ENCODE results near the gene DNAJC5. TPM values are rescaled to one million over a fixed set of nuclear protein-coding genes. Genes with fewer than 3 reads are reported as not detected.

Gene DNAJC5
- total and polyA plus RNA-seq, 2 donors = 23.3 to 26.1 TPM

GRCh38 chr20:63952210-63952535 lies 57.2 kb downstream of the DNAJC5 start:
- DNase-seq (ENCODE audit: low read depth in 6 of 9, low spot score in 9 of 9) = no peak
- Histone ChIP-seq H3K36me3 (ENCODE audit: control insufficient read depth in 2 of 2, insufficient read depth in 2 of 2, low read length in 1 of 2) (peaks cover 5 to 8% of the 10 kb centered on the region in 2 donors), H3K27me3 (ENCODE audit: control insufficient read depth in 2 of 2, insufficient read depth in 1 of 2, low read length in 1 of 2) (no peaks in the 10 kb centered on the region), H3K27ac (ENCODE audit: low read depth in 1 of 2, low read length in 1 of 2) (no peak overlapping the region), H3K4me1 (ENCODE audit: control insufficient read depth in 2 of 2, insufficient read depth in 2 of 2, low read length in 2 of 2) (peaks cover 35 to 57% of the 10 kb centered on the region in 2 donors), H3K4me3 (ENCODE audit: low read length in 2 of 2) (no peak overlapping the region), H3K9me3 (ENCODE audit: control insufficient read depth in 2 of 2, insufficient read depth in 1 of 2, low read length in 1 of 2) (peaks cover 0 to 6% of the 10 kb centered on the region in 2 donors)
- 94% methylated on average over 15 of the region's 15 CpGs for WGBS

GRCh38 chr20:63952769-63953168 lies 57.8 kb downstream of the DNAJC5 start:
- Histone ChIP-seq H3K36me3 (ENCODE audit: control insufficient read depth in 2 of 2, insufficient read depth in 2 of 2, low read length in 1 of 2) (peaks cover 5 to 8% of the 10 kb centered on the region in 2 donors), H3K4me1 (ENCODE audit: control insufficient read depth in 2 of 2, insufficient read depth in 2 of 2, low read length in 2 of 2) (peaks cover 33 to 56% of the 10 kb centered on the region in 2 donors), H3K27ac (ENCODE audit: low read depth in 1 of 2, low read length in 1 of 2) (no peak overlapping the region), H3K9me3 (ENCODE audit: control insufficient read depth in 2 of 2, insufficient read depth in 1 of 2, low read length in 1 of 2) (peaks cover 0 to 6% of the 10 kb centered on the region in 2 donors), H3K4me3 (ENCODE audit: low read length in 2 of 2) (no peak overlapping the region), H3K27me3 (ENCODE audit: control insufficient read depth in 2 of 2, insufficient read depth in 1 of 2, low read length in 1 of 2) (no peaks in the 10 kb centered on the region)
- DNase-seq (ENCODE audit: low read depth in 6 of 9, low spot score in 9 of 9) = no peak
- WGBS = 96% methylated on average over 14 of the region's 14 CpGs

- H3K4me3 ChIP-seq (ENCODE audit: low read length in 2 of 2) = no peak overlapping the region
- H3K9me3 ChIP-seq (ENCODE audit: control insufficient read depth in 2 of 2, insufficient read depth in 1 of 2, low read length in 1 of 2) = peaks cover 0 to 6% of the 10 kb centered on the region in 2 donors
- H3K27me3 ChIP-seq (ENCODE audit: control insufficient read depth in 2 of 2, insufficient read depth in 1 of 2, low read length in 1 of 2) = no peaks in the 10 kb centered on the region
- DNase-seq (ENCODE audit: low read depth in 6 of 9, low spot score in 9 of 9) = no peak
- 95% methylated on average over 13 of the region's 13 CpGs for WGBS
- peaks cover 25 to 45% of the 10 kb centered on the region in 2 donors for H3K4me1 ChIP-seq (ENCODE audit: control insufficient read depth in 2 of 2, insufficient read depth in 2 of 2, low read length in 2 of 2)
- H3K36me3 ChIP-seq (ENCODE audit: control insufficient read depth in 2 of 2, insufficient read depth in 2 of 2, low read length in 1 of 2) = peaks cover 6 to 11% of the 10 kb centered on the region in 2 donors
- H3K27ac ChIP-seq (ENCODE audit: low read depth in 1 of 2, low read length in 1 of 2) = no peak overlapping the region
Observed at GRCh38 chr20:63953764-63954429, 59.0 kb downstream of the DNAJC5 start.

DNA sequence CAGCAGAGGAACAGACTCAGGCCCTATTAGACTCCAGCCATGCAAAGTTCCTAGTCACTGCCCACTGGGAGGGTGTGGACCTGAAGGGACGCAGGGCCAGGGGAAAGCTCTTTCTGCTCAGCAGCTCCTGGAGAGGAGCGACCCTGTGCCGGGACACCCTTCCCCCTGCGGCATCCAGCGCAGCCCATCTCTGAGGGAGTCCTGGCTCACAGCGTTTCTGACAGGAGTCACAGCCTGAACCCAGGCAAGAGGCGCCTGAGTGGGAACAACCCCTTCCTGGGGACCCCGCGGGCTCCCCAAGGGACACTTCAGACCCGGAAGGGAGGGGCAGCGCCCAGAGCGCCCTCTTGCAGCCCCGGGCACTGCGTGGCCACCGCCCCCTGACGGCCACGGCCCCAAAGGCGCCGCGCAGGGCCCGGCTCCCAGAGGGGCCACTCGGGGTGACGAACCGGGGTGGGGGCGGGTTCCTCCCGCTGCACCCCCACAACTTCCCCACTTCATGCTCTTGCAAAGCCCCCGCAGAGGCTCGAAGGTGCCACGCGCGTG lies 60.4 kb downstream of the DNAJC5 start:
- WGBS = 4% methylated on average over 31 of the region's 31 CpGs
- H3K9me3 ChIP-seq (ENCODE audit: control insufficient read depth in 2 of 2, insufficient read depth in 1 of 2, low read length in 1 of 2) = no peaks in the 10 kb centered on the region
- H3K27me3 ChIP-seq (ENCODE audit: control insufficient read depth in 2 of 2, insufficient read depth in 1 of 2, low read length in 1 of 2) = no peaks in the 10 kb centered on the region
- H3K36me3 ChIP-seq (ENCODE audit: control insufficient read depth in 2 of 2, insufficient read depth in 2 of 2, low read length in 1 of 2) = peaks cover 18 to 25% of the 10 kb centered on the region in 2 donors
- peak overlapping the region; percentile 77 to 97 for H3K4me3 ChIP-seq (ENCODE audit: low read length in 2 of 2)
- peak in 1 of 9 donors; percentile 46 for DNase-seq (ENCODE audit: low read depth in 6 of 9, low spot score in 9 of 9)
- peaks cover 18 to 30% of the 10 kb centered on the region in 2 donors for H3K4me1 ChIP-seq (ENCODE audit: control insufficient read depth in 2 of 2, insufficient read depth in 2 of 2, low read length in 2 of 2)
- H3K27ac ChIP-seq (ENCODE audit: low read depth in 1 of 2, low read length in 1 of 2) = peak overlapping the region in 1 of 2 donors; percentile 26

DNA sequence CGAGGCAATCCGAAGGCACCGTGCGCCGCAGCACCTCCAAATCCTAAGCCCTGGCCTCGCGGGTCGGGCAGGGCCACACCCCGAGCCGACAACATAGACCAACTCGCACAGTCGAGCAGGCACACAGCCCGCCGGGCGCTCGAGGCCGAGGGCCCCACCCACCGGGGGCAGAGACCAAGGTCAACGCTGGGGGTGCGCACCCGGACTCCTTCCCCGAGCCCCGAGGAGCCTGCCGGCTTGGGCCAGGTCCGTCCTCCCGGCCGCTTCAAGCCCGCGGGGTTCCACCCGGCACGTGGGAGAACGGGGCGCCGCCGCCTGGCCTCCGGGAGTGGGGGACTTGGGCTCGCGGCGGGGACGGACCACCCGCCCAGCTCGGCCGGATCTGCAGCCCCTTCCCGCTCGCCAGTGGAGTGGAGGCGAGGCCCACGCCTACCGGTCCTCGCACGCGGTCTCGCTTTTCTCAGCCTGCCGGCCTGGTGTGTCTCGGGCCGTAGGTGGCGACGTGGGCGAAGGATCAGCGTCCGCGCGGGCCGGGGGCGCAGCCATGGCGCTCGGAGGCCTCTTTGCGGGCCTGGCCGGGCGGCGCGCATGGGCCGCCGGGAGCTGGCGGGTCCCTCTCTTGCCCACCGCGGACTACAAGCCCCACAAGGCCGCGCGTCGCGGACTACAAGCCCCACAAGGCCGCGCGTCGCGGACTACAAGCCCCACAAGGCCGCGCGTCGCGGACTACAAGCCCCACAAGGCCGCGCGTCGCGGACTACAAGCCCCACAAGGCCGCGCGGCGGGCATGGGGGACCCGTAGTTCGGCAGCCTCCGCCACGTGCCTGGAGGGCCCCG lies 61.1 kb downstream of the DNAJC5 start, which contains the start of gene UCKL1:
Gene UCKL1 (minus strand): TSS at position 590 of the 837 bp plus-strand sequence. CDS start 44 bp downstream, at position 546.
- Histone ChIP-seq H3K27me3 (ENCODE audit: control insufficient read depth in 2 of 2, insufficient read depth in 1 of 2, low read length in 1 of 2) (no peaks in the 10 kb centered on the region), H3K4me3 (ENCODE audit: low read length in 2 of 2) (peak within 1 kb of the TSS; percentile 77 to 97), H3K9me3 (ENCODE audit: control insufficient read depth in 2 of 2, insufficient read depth in 1 of 2, low read length in 1 of 2) (no peaks in the 10 kb centered on the region), H3K27ac (ENCODE audit: low read depth in 1 of 2, low read length in 1 of 2) (peak within 1 kb of the TSS; percentile 37 to 64), H3K4me1 (ENCODE audit: control insufficient read depth in 2 of 2, insufficient read depth in 2 of 2, low read length in 2 of 2) (peaks cover 18 to 29% of the 10 kb centered on the region in 2 donors), H3K36me3 (ENCODE audit: control insufficient read depth in 2 of 2, insufficient read depth in 2 of 2, low read length in 1 of 2) (peaks cover 20 to 27% of the 10 kb centered on the region in 2 donors)
- peak in 8 of 9 donors; percentile 62 to 94 (median 82) for DNase-seq (ENCODE audit: low read depth in 6 of 9, low spot score in 9 of 9)
- under 1% methylated on average over 105 of the region's 105 CpGs for WGBS

DNA sequence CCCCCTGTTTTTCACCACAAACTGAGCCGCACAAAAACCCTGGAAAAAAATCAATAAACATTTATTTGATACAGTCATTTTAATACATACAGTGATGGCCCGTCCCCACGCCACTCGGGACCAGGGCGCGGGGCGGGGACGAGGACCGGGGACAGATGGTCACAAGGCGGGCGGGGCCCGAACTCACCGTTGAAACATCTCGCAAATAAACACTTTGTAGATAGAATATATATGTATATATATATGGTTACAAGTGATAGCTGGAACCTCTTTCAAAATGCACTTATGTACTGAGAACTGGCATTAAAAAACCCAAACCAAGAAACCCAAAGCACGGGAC lies 61.7 kb downstream of the DNAJC5 start:
- no peaks in the 10 kb centered on the region for H3K27me3 ChIP-seq (ENCODE audit: control insufficient read depth in 2 of 2, insufficient read depth in 1 of 2, low read length in 1 of 2)
- DNase-seq (ENCODE audit: low read depth in 6 of 9, low spot score in 9 of 9) = no peak
- peaks cover 26 to 33% of the 10 kb centered on the region in 2 donors for H3K36me3 ChIP-seq (ENCODE audit: control insufficient read depth in 2 of 2, insufficient read depth in 2 of 2, low read length in 1 of 2)
- H3K4me3 ChIP-seq (ENCODE audit: low read length in 2 of 2) = peak overlapping the region; percentile 47 to 53
- H3K27ac ChIP-seq (ENCODE audit: low read depth in 1 of 2, low read length in 1 of 2) = peak overlapping the region; percentile 36 to 42
- under 1% methylated on average over 15 of the region's 15 CpGs for WGBS
- H3K9me3 ChIP-seq (ENCODE audit: control insufficient read depth in 2 of 2, insufficient read depth in 1 of 2, low read length in 1 of 2) = no peaks in the 10 kb centered on the region
- H3K4me1 ChIP-seq (ENCODE audit: control insufficient read depth in 2 of 2, insufficient read depth in 2 of 2, low read length in 2 of 2) = peaks cover 18 to 29% of the 10 kb centered on the region in 2 donors

DNA sequence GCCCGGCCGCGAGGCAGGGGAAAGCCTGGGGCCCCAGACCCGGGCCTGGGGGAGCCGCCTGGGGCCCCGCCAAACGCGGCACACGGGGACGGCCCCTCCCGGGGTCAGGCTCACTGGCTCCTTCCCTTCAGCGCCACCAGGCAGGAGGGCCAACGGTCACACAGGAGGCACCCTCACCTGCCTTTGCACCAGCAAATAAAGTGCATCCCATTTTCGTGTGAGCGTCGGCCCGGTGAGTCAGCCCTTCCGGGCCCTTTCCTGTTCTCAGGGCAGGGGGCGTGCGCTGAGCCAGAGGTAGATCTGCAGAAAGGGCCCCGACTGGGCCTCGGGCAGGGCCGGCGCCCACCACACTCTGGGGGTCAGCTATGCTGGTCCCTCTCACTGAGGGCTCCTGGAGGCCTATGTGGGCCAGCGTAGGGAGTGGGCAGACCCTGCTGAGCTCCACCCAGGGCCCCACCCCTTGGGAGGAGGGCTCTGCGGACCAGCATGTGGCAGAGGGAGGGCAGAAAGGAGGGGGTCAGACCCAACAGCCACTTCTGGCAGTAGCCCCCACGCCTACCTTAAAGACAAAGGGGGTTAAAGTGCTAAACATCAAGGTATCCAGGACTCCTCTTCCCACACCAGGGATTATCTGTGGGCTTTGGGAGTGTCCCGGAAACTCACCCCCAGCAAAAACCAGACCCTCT lies 62.2 kb downstream of the DNAJC5 start:
- H3K27me3 ChIP-seq (ENCODE audit: control insufficient read depth in 2 of 2, insufficient read depth in 1 of 2, low read length in 1 of 2) = no peaks in the 10 kb centered on the region
- H3K4me3 ChIP-seq (ENCODE audit: low read length in 2 of 2) = peak overlapping the region in 1 of 2 donors; percentile 53
- H3K36me3 ChIP-seq (ENCODE audit: control insufficient read depth in 2 of 2, insufficient read depth in 2 of 2, low read length in 1 of 2) = peaks cover 30 to 33% of the 10 kb centered on the region in 2 donors
- H3K27ac ChIP-seq (ENCODE audit: low read depth in 1 of 2, low read length in 1 of 2) = peak overlapping the region; percentile 37 to 52
- H3K9me3 ChIP-seq (ENCODE audit: control insufficient read depth in 2 of 2, insufficient read depth in 1 of 2, low read length in 1 of 2) = no peaks in the 10 kb centered on the region
- 5% methylated on average over 28 of the region's 28 CpGs for WGBS
- peaks cover 18 to 29% of the 10 kb centered on the region in 2 donors for H3K4me1 ChIP-seq (ENCODE audit: control insufficient read depth in 2 of 2, insufficient read depth in 2 of 2, low read length in 2 of 2)
- no peak for DNase-seq (ENCODE audit: low read depth in 6 of 9, low spot score in 9 of 9)

DNA sequence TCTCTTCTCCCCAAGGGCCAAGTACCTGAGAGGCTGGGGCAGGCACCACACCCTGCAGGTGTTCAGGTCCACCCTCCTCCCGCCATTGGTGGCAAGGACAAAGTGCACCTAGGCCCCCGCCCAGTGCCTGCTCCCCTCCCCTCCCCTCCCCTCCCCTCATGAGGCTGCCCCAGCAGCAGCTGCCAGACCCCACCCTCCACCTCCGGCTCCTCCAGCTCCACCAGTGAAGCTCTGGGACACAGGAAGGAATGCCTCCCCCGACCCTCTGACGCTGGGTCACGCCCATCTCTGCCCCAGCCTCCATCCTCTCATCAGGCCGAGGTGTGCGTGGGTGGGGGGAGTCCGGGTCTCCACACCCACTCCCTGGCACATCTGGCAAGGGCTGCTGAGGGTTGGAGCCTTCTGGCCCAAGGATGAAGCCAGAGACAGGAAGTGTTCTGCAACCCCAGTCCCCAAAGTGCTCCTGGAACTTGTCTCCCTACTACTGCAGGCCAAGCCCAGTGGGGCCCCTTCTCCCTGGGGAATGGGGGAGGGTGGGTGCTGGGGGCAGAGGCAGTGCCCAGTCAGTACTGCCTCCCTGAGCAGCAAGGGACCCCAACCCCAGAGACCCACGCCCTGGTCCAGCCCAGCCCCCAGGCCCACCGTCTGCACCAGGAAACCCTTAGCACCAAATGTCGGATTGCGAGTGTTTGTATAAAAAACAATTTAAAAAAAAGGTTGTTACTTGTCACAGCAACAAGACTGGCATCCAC lies 62.9 kb downstream of the DNAJC5 start:
- Histone ChIP-seq H3K27ac (ENCODE audit: low read depth in 1 of 2, low read length in 1 of 2) (no peak overlapping the region), H3K4me1 (ENCODE audit: control insufficient read depth in 2 of 2, insufficient read depth in 2 of 2, low read length in 2 of 2) (peaks cover 18 to 29% of the 10 kb centered on the region in 2 donors), H3K36me3 (ENCODE audit: control insufficient read depth in 2 of 2, insufficient read depth in 2 of 2, low read length in 1 of 2) (peaks cover 33 to 34% of the 10 kb centered on the region in 2 donors), H3K9me3 (ENCODE audit: control insufficient read depth in 2 of 2, insufficient read depth in 1 of 2, low read length in 1 of 2) (no peaks in the 10 kb centered on the region), H3K4me3 (ENCODE audit: low read length in 2 of 2) (no peak overlapping the region), H3K27me3 (ENCODE audit: control insufficient read depth in 2 of 2, insufficient read depth in 1 of 2, low read length in 1 of 2) (no peaks in the 10 kb centered on the region)
- no peak for DNase-seq (ENCODE audit: low read depth in 6 of 9, low spot score in 9 of 9)
- 87% methylated on average over 13 of the region's 13 CpGs for WGBS

Data from thymus (tissue), 11 donors.